ENCODE measurements around the gene SPON1. TPM values are rescaled to one million over a fixed set of nuclear protein-coding genes. Genes with fewer than 3 reads are reported as not detected.

Gene SPON1
- total and polyA plus RNA-seq, 2 experiments from 2014 or later, result 2.9 to 6.4 TPM

DNA sequence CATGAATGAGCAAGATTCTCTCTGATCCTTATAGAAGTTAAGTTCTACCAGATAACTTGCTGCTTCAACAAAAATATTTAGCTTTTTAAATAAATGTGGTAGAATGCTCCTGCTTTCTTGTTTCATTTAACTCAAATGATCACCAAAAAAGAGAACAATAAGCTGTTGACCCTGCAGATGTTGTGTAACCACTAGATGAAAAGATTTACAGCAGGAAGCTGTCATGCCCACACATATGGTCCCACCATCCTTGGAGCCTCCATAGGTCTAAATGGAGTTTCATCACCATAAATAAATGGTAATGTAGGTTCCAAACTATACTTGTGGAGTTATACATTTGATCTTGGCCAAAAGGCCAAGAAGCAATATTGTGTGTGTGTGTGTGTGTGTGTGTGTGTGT is 277.7 kb downstream of the SPON1 start:
- Mint-ChIP-seq H3K27me3 (ENCODE audit: insufficient read depth, low read depth, poor library complexity) (peaks cover 7% of the 10 kb centered on the region), H3K36me3 (ENCODE audit: low read depth) (no peaks in the 10 kb centered on the region), H3K4me1 (peaks cover 5% of the 10 kb centered on the region; the same call in 2 of the 3 replicates), H3K9me3 (no peaks in the 10 kb centered on the region), H3K4me3 (no peak overlapping the region), H3K27ac (no peak overlapping the region)
- Histone ChIP-seq H3K79me2 (replicated peaks; ENCODE audit: insufficient read depth) (no peaks in the 10 kb centered on the region), H3K9me2 (ENCODE audit: insufficient read depth) (0 out of 2 replicates have a peak, but pooled peaks cover 7% of the 10 kb centered on the region), H2AFZ (no peak overlapping the region), H3K4me1 (ENCODE audit: insufficient read depth) (no peaks in the 10 kb centered on the region), H3K36me3 (ENCODE audit: insufficient read depth) (no peaks in the 10 kb centered on the region), H3K27ac (ENCODE audit: low read depth) (no peak overlapping the region), H3K4me2 (no peak overlapping the region), H3F3A (replicated peaks; ENCODE audit: low read depth) (no peaks in the 10 kb centered on the region), H4K20me1 (replicated peaks; ENCODE audit: insufficient read depth) (no peaks in the 10 kb centered on the region), H3K4me3 (no peak overlapping the region), H3K27me3 (ENCODE audit: insufficient read depth) (no peaks in the 10 kb centered on the region)
- TF ChIP-seq POLR2AphosphoS5 (IDR thresholded peaks at IDR 0.05; ENCODE audit: low read depth), result no peak
- TF ChIP-seq JUNB (IDR thresholded peaks at IDR 0.05; ENCODE audit: unreplicated experiment), result no peak
- TF ChIP-seq, protein P1, sequence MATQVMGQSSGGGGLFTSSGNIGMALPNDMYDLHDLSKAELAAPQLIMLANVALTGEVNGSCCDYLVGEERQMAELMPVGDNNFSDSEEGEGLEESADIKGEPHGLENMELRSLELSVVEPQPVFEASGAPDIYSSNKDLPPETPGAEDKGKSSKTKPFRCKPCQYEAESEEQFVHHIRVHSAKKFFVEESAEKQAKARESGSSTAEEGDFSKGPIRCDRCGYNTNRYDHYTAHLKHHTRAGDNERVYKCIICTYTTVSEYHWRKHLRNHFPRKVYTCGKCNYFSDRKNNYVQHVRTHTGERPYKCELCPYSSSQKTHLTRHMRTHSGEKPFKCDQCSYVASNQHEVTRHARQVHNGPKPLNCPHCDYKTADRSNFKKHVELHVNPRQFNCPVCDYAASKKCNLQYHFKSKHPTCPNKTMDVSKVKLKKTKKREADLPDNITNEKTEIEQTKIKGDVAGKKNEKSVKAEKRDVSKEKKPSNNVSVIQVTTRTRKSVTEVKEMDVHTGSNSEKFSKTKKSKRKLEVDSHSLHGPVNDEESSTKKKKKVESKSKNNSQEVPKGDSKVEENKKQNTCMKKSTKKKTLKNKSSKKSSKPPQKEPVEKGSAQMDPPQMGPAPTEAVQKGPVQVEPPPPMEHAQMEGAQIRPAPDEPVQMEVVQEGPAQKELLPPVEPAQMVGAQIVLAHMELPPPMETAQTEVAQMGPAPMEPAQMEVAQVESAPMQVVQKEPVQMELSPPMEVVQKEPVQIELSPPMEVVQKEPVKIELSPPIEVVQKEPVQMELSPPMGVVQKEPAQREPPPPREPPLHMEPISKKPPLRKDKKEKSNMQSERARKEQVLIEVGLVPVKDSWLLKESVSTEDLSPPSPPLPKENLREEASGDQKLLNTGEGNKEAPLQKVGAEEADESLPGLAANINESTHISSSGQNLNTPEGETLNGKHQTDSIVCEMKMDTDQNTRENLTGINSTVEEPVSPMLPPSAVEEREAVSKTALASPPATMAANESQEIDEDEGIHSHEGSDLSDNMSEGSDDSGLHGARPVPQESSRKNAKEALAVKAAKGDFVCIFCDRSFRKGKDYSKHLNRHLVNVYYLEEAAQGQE (IDR thresholded peaks at IDR 0.05; ENCODE audit: unreplicated experiment), result no peak
- TF ChIP-seq, protein P2, sequence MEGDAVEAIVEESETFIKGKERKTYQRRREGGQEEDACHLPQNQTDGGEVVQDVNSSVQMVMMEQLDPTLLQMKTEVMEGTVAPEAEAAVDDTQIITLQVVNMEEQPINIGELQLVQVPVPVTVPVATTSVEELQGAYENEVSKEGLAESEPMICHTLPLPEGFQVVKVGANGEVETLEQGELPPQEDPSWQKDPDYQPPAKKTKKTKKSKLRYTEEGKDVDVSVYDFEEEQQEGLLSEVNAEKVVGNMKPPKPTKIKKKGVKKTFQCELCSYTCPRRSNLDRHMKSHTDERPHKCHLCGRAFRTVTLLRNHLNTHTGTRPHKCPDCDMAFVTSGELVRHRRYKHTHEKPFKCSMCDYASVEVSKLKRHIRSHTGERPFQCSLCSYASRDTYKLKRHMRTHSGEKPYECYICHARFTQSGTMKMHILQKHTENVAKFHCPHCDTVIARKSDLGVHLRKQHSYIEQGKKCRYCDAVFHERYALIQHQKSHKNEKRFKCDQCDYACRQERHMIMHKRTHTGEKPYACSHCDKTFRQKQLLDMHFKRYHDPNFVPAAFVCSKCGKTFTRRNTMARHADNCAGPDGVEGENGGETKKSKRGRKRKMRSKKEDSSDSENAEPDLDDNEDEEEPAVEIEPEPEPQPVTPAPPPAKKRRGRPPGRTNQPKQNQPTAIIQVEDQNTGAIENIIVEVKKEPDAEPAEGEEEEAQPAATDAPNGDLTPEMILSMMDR (conservative IDR thresholded peaks at IDR 0.05; ENCODE audit: low read depth in 2 of 2), result no peak
- TF ChIP-seq EZH2 (IDR thresholded peaks at IDR 0.05; ENCODE audit: low read depth, unreplicated experiment), result no peak
- TF ChIP-seq STAT1 (IDR thresholded peaks at IDR 0.05; ENCODE audit: unreplicated experiment), result no peak
- no peak for TF ChIP-seq CREB1 (CRISPR knock-in tag; IDR thresholded peaks at IDR 0.05; ENCODE audit: low read depth)
- no peak for TF ChIP-seq NANOG (IDR thresholded peaks at IDR 0.05; ENCODE audit: borderline replicate concordance)
- no peak for TF ChIP-seq ZNF331 (CRISPR knock-in tag; IDR thresholded peaks at IDR 0.05; ENCODE audit: low read depth)
- no peak for DNase-seq (ENCODE audit: low spot score)
- ATAC-seq, result no peak

DNA sequence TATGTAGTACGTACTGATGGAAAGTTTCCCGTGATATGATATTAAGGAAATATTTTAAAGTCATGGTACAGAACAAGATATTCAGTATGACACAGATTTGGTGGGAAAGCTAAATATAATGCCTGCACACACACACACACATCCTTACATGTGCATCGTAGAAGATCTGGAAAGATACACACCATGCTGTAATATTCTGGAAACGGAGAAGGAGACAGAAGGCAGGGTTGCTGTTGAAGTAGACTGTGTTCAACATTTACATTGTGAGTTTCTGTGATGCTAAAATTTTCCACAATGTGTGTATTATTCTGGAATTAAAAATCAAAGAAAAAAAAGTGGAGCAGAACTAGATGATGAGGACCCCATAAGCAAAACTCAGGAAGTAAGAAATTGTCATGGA is 278.4 kb downstream of the SPON1 start:
- ATAC-seq, result no peak
- H3K4me3 Mint-ChIP-seq, result no peak overlapping the region
- H4K20me1 ChIP-seq (replicated peaks; ENCODE audit: insufficient read depth), result no peaks in the 10 kb centered on the region
- no peak overlapping the region for H3K27ac Mint-ChIP-seq
- H2AFZ ChIP-seq, result no peak overlapping the region
- H3K4me3 ChIP-seq, result no peak overlapping the region
- H3K36me3 Mint-ChIP-seq (ENCODE audit: low read depth), result no peaks in the 10 kb centered on the region
- no peak for DNase-seq (ENCODE audit: low spot score)
- no peaks in the 10 kb centered on the region for H3K27me3 ChIP-seq (ENCODE audit: insufficient read depth)
- H3K27me3 Mint-ChIP-seq (ENCODE audit: insufficient read depth, low read depth, poor library complexity), result peaks cover 7% of the 10 kb centered on the region
- H3K4me2 ChIP-seq, result no peak overlapping the region
- 0 out of 2 replicates have a peak, but pooled peaks cover 7% of the 10 kb centered on the region for H3K9me2 ChIP-seq (ENCODE audit: insufficient read depth)
- H3K9me3 Mint-ChIP-seq, result no peaks in the 10 kb centered on the region
- no peaks in the 10 kb centered on the region for H3K79me2 ChIP-seq (replicated peaks; ENCODE audit: insufficient read depth)
- H3K36me3 ChIP-seq (ENCODE audit: insufficient read depth), result no peaks in the 10 kb centered on the region
- no peaks in the 10 kb centered on the region for H3F3A ChIP-seq (replicated peaks; ENCODE audit: low read depth)
- H3K4me1 Mint-ChIP-seq, result peaks cover 5% of the 10 kb centered on the region; the same call in 2 of the 3 replicates
- no peak overlapping the region for H3K27ac ChIP-seq (ENCODE audit: low read depth)
- no peak for TF ChIP-seq EZH2phosphoT487 (IDR thresholded peaks at IDR 0.05; ENCODE audit: unreplicated experiment)
- TF ChIP-seq, protein P1 (IDR thresholded peaks at IDR 0.05; ENCODE audit: unreplicated experiment), result no peak
- H3K4me1 ChIP-seq (ENCODE audit: insufficient read depth), result no peaks in the 10 kb centered on the region
